ENCODE measurements around the gene DISP3.

DISP3 gene

GRCh38 chr1:11472284-11472683 lies 6.7 kb upstream of the DISP3 start:
- Histone ChIP-seq H3K4me3 (ENCODE audit: low read depth in 1 of 2, low read length in 2 of 2) (no peak overlapping the region), H3K9ac (ENCODE audit: low read depth, low read length) (no peak overlapping the region), H3K79me2 (ENCODE audit: insufficient read depth, low read length) (no peaks in the 10 kb centered on the region), H3K4me1 (ENCODE audit: insufficient read depth, low read length) (no peaks in the 10 kb centered on the region), H3K36me3 (ENCODE audit: insufficient read depth, low read length) (no peaks in the 10 kb centered on the region), H4K20me1 (ENCODE audit: insufficient read depth, low read length) (no peaks in the 10 kb centered on the region; the same call in 1 of the 2 replicates), H2AFZ (ENCODE audit: low read depth, low read length) (no peak overlapping the region), H3K4me2 (ENCODE audit: insufficient read depth, low read length) (no peak overlapping the region), H3K9me3 (ENCODE audit: insufficient read depth, low read length, severe bottlenecking) (no peaks in the 10 kb centered on the region), H3K27ac (ENCODE audit: low read length) (no peak overlapping the region), H3K27me3 (ENCODE audit: insufficient read depth, low read length, poor library complexity) (no peaks in the 10 kb centered on the region)
- no peak for DNase-seq
- ATAC-seq (ENCODE audit: insufficient read depth, low read depth) = no peak
- TF ChIP-seq EZH2 (IDR thresholded peaks at IDR 0.05; ENCODE audit: borderline replicate concordance, low read depth, low read length, severe bottlenecking) (no peak), CTCF (IDR thresholded peaks at IDR 0.05; ENCODE audit: borderline replicate concordance, extremely low read depth, low read length, poor library complexity, severe bottlenecking) (no peak)

- Histone ChIP-seq H3K4me3 (ENCODE audit: low read depth in 1 of 2, low read length in 2 of 2) (no peak overlapping the region), H3K79me2 (ENCODE audit: insufficient read depth, low read length) (no peaks in the 10 kb centered on the region), H2AFZ (ENCODE audit: low read depth, low read length) (no peak overlapping the region), H3K4me2 (ENCODE audit: insufficient read depth, low read length) (no peak overlapping the region), H3K9me3 (ENCODE audit: insufficient read depth, low read length, severe bottlenecking) (no peaks in the 10 kb centered on the region), H3K27ac (ENCODE audit: low read length) (no peak overlapping the region), H4K20me1 (ENCODE audit: insufficient read depth, low read length) (no peaks in the 10 kb centered on the region; the same call in 1 of the 2 replicates), H3K36me3 (ENCODE audit: insufficient read depth, low read length) (no peaks in the 10 kb centered on the region), H3K9ac (ENCODE audit: low read depth, low read length) (no peak overlapping the region), H3K27me3 (ENCODE audit: insufficient read depth, low read length, poor library complexity) (no peaks in the 10 kb centered on the region), H3K4me1 (ENCODE audit: insufficient read depth, low read length) (no peaks in the 10 kb centered on the region)
- no peak for TF ChIP-seq CTCF (IDR thresholded peaks at IDR 0.05; ENCODE audit: borderline replicate concordance, extremely low read depth, low read length, poor library complexity, severe bottlenecking)
- ATAC-seq (ENCODE audit: insufficient read depth, low read depth) (no peak), DNase-seq (no peak)
Measured at GRCh38 chr1:11472741-11473140, 6.2 kb upstream of the DISP3 start.

GRCh38 chr1:11473491-11474034 lies 5.4 kb upstream of the DISP3 start:
- Histone ChIP-seq H3K9me3 (ENCODE audit: insufficient read depth, low read length, severe bottlenecking) (no peaks in the 10 kb centered on the region), H4K20me1 (ENCODE audit: insufficient read depth, low read length) (no peaks in the 10 kb centered on the region; the same call in 1 of the 2 replicates), H3K4me1 (ENCODE audit: insufficient read depth, low read length) (peaks cover 6% of the 10 kb centered on the region), H3K27ac (ENCODE audit: low read length) (no peak overlapping the region), H3K79me2 (ENCODE audit: insufficient read depth, low read length) (no peaks in the 10 kb centered on the region), H3K27me3 (ENCODE audit: insufficient read depth, low read length, poor library complexity) (no peaks in the 10 kb centered on the region), H2AFZ (ENCODE audit: low read depth, low read length) (no peak overlapping the region), H3K36me3 (ENCODE audit: insufficient read depth, low read length) (no peaks in the 10 kb centered on the region), H3K4me3 (ENCODE audit: low read depth in 1 of 2, low read length in 2 of 2) (no peak overlapping the region), H3K9ac (ENCODE audit: low read depth, low read length) (no peak overlapping the region), H3K4me2 (ENCODE audit: insufficient read depth, low read length) (no peak overlapping the region)
- TF ChIP-seq CTCF (IDR thresholded peaks at IDR 0.05; ENCODE audit: borderline replicate concordance, extremely low read depth, low read length, poor library complexity, severe bottlenecking) = no peak
- no peak for TF ChIP-seq EZH2 (IDR thresholded peaks at IDR 0.05; ENCODE audit: borderline replicate concordance, low read depth, low read length, severe bottlenecking)
- peak; percentile 74 for DNase-seq
- ATAC-seq (ENCODE audit: insufficient read depth, low read depth) = peak; percentile 65

- no peak overlapping the region for H3K4me3 ChIP-seq (ENCODE audit: low read depth in 1 of 2, low read length in 2 of 2)
- no peak overlapping the region for H3K9ac ChIP-seq (ENCODE audit: low read depth, low read length)
- H3K79me2 ChIP-seq (ENCODE audit: insufficient read depth, low read length) = no peaks in the 10 kb centered on the region
- no peak overlapping the region for H3K4me2 ChIP-seq (ENCODE audit: insufficient read depth, low read length)
- no peak for ATAC-seq (ENCODE audit: insufficient read depth, low read depth)
- TF ChIP-seq EZH2 (IDR thresholded peaks at IDR 0.05; ENCODE audit: borderline replicate concordance, low read depth, low read length, severe bottlenecking) (no peak), CTCF (IDR thresholded peaks at IDR 0.05; ENCODE audit: borderline replicate concordance, extremely low read depth, low read length, poor library complexity, severe bottlenecking) (no peak)
- no peak for DNase-seq
- no peak overlapping the region for H3K27ac ChIP-seq (ENCODE audit: low read length)
- no peaks in the 10 kb centered on the region for H3K9me3 ChIP-seq (ENCODE audit: insufficient read depth, low read length, severe bottlenecking)
- H3K27me3 ChIP-seq (ENCODE audit: insufficient read depth, low read length, poor library complexity) = no peaks in the 10 kb centered on the region
- H3K4me1 ChIP-seq (ENCODE audit: insufficient read depth, low read length) = peaks cover 13% of the 10 kb centered on the region
- H2AFZ ChIP-seq (ENCODE audit: low read depth, low read length) = no peak overlapping the region
- no peaks in the 10 kb centered on the region; the same call in 1 of the 2 replicates for H4K20me1 ChIP-seq (ENCODE audit: insufficient read depth, low read length)
- H3K36me3 ChIP-seq (ENCODE audit: insufficient read depth, low read length) = no peaks in the 10 kb centered on the region
Measured at GRCh38 chr1:11474826-11475225, 4.1 kb upstream of the DISP3 start.

Measured in DND-41 (cell line).